ENCODE data around the gene PLCH1.

DNA sequence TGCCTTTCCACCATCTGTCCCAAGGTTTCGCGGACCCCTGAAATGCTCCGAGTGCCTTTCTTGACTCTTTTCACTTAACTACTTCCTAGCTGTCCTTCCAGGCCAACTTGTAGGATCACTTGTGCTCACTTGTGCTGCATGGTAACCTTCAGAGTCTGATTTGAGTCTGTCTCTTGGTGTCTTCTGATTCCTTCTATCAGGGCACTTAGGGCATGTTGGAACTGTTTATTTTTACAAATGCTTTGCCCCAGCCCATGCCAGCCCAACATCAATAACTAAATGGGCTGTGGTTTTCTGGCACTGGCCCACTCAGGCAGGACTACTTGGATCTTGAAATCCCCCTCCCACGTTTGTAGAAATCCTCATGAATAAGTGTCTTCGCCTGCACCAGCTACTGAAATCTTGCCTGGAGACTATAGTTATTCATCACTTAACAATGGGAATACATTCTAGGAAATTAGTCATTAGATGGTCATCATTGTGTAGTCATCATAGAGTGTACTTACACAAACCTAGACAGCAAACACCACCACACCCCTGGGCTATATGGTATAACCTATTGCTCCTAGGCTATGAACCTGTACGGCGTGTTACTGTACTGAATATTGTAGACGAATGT, 328.3 kb downstream of the PLCH1 start:
- TF ChIP-seq CTCF (IDR thresholded peaks at IDR 0.05; ENCODE audit: poor library complexity) (no peak), EZH2 (IDR thresholded peaks at IDR 0.05; ENCODE audit: borderline replicate concordance) (no peak)

Data from hepatocyte (in vitro differentiated cells).